ENCODE results near the gene P2RY12.
"Not testable (repeated sequence)": the region's sequence is repeated elsewhere in the genome, so short reads cannot be mapped to it uniquely, and the experiment has no call there.

P2RY12 gene

DNA sequence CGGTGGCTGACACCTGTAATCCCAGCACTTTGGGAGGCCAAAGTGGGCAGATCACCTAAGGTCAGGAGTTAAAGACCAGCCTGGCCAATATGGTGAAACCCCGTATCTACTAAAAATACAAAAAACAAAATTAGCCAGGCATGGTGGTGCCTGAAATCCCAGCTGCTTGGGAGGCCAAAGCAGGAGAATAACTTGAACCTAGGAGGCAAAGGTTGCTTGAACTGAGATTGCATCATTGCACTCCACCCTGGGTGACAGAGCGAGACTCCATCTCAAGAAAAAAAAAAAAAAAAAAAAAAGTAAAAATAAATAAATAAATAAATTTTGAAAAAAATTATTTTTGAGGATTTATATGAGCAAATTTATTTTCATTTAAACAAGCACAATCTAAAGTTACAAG is 7.6 kb upstream of the P2RY12 start:
- FAIRE-seq = not testable (repeated sequence)

DNA sequence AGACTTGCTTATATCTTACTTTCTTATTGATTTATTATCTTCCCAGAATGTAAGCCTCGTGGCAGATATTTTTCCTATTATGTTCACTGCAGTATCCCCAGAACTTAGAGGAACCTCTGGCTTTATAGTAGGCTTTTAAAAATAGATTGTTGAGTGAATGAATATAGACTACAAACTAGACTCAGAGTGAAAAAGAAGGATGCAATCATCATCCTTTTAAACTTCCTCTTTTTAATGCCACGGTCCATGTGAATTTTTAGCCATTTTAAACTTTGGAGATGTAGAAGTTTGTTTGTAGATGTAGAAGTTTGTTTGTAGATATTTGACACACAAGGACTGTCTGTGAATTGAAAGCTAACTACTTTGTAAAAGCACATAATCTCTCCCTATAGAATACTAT is 7.2 kb upstream of the P2RY12 start:
- no peak for FAIRE-seq

DNA sequence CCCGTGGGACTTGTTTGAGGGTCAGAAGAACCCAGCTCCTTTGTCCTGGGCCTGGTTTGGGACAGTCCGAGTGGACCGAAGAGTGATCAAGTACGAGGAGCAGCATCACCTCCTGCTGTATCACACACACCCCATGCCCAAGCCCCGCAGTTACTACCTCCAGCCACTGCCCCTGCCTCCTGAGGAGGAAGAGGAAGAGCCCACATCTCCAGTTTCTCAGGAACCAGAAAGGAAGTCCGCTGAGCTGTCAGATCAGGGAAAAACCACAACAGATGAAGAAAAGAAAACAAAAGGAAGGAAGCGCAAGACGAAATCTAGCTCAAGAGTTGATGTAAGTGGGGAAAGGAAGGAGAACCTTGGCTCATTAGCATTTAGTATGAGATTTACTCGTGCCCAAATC is 3.3 kb upstream of the P2RY12 start:
- FAIRE-seq = no peak

DNA sequence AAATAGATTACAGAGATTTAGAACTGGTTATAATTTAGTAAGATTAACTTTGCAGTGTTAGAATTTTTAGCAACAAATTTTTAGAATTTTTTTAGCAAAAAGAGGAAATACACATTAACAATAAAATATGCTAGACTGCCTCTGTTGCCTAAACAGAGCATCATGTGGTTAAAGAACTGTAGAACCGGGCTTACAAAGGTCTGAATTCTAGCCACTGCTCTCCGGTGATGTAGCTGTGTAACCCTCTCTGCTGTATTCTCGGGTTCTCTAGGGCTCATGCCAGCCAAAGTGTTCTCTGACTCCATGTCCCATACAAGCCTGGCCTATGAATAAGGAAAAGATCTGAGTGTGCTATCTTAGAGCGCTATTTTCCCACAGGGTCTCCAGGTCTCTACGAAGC is 2.9 kb upstream of the P2RY12 start:
- no peak for FAIRE-seq

DNA sequence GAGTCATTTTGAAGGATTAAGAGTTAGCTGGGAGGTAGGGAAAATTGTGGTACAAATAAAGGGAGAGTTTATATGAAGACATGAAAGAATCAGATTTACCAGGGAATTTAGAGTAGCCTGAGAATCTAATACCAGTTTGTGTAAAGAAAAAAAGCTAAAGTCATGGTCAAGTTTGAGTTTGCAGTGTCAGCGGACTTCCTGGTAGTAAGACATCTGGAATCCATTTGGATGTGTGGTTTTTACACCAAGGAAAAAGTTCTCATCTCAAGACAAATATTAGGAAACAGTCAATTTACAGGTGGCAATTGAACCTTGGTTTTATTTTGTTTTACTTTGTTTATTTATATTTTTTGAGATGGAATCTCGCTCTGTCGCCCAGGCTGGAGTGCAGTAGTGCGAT is 1.5 kb upstream of the P2RY12 start:
- no peak for FAIRE-seq

DNA sequence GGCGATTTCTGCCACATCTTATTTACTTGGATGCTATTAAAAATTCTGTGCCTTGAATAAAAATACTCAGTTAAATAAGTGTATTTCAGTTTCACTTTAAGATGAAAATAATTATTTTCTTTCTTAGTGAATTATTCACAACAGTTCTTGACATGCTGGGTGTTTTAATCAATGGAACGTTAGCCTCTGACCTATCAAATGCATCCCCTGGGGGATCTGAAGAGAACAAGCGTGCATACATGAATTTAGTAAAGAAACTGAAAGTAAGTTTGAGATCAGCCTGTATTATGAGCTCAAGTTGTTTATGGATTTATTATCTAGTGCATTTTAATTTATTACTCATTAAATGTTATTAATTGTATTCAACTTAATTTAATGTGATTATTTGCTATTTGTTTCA is 597 bp downstream of the P2RY12 start:
- no peak for FAIRE-seq

DNA sequence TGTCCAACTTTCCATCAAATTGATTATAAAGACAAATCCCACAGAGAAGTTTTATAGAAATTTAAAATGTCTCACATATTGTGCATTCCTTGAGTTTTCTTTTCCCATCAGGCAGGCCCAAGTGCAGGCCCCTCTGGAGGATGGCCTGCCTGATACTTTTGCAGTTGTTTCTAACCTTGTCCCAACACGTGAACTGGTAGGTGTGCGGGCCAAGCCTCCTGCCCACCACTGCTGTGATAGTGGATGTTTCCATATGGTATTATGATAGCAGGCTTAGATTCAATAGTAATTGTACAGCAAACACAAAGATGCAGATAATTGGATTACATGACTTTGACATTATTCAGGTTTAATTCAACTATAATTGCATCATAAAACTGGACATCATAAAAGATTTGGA is 1.4 kb downstream of the P2RY12 start:
- FAIRE-seq = no peak

DNA sequence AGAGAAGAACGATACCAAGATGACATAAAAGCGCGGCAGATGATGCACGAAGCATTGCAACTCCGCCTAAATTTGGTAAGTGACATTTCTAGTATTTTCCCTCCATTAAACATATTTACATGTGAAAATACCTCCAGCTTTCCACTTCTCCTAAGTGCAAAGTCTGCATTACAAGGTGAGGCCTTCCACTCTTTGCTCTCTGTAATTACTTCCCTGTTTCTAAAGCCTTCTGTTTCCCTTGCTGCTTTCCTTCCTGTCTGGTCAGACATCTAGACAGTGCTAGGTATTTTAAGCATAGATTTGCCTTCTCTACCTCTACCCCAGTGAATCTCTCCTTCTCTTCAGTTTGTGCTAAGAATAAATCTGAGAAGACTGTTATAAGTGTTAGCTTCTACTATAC is 1.9 kb downstream of the P2RY12 start:
- FAIRE-seq = no peak

DNA sequence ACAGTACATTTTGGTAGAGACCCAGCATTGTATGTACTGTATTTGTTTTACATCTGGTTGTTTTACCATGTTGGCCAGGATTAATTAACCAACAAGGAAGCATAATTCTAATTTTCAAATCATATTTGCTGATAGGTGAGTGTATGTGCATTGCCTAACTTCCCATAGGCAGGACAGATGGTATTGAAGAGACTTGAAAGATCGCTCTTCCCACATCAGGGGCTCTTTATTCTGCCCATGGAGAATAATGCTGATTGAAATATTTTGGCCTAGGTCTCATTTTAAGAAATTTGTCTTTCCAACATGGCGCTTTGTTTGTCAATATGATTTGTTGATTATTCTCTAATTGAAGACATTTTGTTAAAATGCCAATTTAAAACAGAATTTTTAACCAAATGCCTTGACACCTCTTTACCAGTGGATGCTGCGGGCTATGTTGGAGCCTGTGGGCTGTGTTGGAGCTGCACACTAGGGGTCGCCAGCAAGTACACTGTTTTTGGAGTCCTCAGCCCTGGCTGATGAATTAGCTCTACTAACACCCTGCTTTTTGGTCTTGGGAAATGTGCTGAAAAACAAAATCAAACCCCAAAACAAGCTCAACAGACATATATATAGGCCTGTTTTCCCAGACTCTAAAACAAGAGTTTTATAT is 5.3 kb downstream of the P2RY12 start:
- no peak for FAIRE-seq

DNA sequence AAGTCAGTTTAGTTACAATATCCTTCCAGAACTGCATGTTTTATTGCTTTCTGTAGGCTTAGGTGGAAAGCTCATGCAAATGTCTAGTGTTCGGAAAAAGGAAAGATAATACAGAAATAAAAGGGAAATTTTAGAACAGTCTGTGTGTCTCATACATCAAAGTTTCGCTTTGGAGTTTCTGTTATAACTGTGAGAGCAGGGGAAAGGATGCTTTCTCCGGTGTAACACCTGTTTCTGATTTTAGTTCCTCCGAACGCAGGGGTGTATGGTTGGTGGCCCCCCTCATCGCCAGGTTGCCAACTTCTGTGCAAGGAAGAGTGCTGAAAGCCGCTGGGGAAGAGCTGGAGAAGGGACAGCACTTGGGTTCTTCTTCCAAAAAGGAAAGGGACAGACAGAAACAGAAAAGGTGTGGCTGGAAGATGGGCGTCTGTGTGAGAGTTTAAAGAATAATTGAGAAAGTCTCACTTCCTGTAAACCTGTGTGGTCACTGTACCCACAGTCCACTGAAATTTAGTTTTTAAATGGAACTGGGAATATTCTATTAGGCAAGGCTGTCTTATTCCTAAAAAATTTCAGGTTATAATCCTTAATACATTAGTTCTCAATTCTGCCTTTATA is 6.7 kb downstream of the P2RY12 start:
- no peak for FAIRE-seq

DNA sequence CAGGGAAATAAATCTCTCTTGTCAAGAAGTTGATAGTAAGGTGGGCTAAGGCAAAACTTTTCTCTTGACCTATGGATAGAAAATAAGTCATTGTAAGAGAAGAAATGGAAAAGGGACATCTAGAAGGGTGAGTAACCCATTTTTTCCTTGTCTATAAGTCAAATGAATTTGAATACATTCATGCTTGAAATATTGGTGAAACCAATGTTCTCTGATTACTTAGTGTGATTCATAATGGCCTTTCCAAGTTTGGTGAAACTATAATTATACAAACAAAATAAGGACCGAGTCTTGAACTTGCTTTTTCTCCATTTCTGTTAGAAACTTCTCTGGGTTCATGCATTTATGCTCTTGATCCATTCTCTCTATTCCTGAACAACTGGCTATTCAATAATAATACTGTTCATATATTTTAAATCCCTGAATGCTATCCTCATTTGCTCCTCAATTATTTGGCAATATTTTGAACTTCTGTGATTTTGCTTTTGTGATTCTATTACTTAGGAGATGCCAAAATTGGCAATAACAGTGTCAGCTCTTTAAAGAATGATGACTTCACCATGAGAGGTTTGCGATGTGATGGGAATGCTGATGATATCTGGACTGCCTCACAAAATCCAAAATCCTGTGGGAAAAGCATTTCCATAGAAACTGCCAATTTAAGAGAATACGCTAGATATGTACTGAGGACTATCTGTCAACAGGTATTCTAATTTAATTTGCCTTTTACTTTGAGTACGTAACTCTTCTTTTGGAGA is 12.3 kb downstream of the P2RY12 start:
- no peak for FAIRE-seq

DNA sequence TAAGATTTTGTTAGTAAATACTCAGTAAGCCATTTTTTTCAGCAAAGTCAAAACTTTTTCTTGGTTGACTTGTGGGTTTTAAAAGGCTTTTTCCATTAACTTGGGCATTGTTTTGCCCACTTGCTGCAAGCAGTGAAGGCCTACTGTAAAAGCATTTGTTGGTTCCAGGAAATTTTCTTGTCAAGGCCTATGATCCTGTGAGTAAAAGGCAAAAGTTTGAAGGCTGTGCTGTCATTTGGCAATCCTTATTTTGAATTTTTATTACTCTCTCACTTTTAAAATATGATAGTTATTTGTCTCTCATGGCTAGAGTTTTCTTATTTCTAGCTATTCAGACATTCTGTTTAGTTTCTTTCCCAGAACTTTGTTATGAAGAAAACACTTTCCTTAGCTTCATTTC is 13.0 kb downstream of the P2RY12 start:
- no peak for FAIRE-seq

DNA sequence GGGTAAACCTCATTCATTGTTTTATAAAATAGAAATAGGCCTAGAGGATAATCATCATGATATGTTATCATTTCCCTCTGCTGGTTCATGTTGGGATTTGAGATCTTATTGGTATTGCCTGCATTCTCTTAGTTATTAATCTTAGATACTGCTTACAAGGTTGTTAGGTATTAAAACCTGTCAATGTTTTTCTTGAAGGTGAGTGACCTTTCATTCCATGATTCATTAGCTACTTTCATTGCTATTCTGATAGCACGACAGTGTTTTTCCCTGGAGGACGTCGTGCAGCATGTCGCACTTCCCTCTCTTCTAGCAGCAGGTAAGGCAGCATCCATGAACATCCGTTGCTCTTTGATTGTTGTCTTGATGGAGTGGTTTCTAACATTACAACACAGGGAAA is 17.1 kb downstream of the P2RY12 start:
- FAIRE-seq = no peak

DNA sequence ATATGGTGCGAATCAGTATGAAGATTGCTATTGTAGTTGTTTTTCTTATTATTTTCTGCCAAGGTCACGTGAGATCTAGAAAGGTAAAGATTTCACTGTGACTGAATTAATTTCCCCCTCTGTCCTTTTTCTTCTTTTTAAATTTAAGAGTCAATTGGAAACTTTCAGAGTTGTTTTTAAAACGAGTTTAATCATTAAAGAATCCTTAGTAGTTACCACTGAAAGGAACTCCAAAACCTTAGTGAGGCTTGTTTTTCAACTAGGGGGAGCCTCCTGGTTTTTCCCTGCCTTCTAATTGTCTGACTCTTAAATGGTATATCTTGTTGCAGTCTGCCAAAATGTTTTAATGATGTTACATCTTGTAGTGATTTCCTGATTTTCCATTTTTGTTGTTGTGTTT is 17.6 kb downstream of the P2RY12 start:
- no peak for FAIRE-seq

DNA sequence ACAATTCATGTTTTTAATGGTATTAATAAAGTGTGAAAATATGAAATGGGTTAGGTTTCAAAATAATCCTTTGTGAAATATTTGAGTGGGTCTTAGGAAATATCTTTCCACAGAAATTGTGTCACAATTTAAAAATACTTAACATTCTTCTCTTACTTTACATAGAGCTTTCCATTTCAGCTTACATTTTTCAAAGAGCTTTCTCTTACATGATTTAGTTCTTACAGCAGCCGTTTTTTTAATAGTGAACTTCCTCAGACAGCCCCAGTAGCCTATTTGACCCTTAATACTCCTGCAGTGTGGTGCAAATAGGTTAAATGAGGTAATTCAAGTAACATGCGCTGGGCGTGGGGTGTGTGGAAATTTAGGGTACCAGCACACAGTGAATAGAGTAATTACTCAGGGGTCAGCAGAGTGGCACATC is 21.8 kb downstream of the P2RY12 start:
- no peak for FAIRE-seq

DNA sequence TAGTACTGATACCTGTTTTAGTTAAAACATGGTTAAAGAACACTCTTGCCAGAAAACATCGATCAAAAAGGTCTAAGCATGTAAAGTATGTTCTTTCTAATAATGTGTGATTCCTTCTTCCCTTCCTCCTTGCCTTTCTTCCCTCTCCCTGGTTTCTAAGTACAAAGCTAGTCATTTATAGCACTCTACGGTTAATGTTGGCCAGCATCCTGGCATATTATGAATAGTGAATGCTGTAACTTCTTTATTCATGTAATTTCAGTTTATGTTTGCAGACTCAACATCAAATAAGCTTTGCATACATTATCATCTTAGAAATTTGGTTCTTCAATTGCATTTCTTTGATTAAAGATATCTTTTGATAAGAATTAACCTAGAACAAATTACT is 27.1 kb downstream of the P2RY12 start:
- FAIRE-seq = no peak

DNA sequence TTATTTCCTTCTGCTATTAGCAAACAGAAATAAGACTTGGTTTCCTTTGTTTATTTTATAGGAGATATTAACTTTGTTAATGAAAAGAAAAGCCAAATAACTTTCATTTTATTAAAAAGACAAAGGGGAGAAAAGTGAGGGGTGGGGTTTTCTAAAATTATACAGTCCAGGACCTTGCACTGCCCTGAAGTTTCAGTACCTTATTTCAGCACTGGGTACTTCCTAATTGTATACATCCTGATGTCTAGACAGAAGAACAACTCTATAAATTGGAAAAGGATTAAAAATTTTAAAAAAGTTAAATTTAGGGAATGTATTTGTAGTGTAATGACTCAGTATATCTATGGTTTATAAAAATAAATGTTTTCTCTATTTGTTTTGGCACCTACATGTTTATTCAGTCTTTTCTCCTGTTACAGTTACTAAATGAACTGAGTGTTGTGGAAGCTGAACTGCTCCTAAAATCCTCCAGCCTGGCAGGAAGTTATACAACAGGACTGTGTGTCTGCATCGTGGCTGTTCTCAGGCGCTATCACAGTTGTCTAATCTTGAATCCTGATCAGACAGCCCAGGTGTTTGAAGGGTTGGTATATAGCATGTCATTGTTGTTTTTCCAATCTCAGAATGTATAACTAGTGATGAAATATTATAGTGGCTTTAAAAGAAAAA is 27.6 kb downstream of the P2RY12 start:
- no peak for FAIRE-seq

DNA sequence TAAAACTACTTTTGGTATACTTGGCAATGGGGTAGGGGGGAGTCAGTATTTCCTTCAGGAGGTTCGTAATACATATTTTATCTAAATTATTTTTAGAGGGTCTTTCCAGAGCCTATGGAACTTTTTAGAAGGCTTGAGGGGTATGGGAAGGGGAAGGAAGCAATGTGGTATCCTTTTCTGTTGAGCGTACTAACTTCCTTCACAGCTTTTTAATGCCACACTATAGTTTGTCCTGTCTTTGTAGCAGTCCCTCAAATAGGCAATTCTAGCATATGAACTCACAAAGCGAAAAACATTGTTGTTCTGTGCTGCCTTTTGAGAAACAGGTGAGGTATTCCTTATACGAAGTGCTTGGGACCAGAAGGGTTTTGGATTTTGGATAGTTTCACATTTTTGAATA is 32.9 kb downstream of the P2RY12 start:
- FAIRE-seq = no peak

DNA sequence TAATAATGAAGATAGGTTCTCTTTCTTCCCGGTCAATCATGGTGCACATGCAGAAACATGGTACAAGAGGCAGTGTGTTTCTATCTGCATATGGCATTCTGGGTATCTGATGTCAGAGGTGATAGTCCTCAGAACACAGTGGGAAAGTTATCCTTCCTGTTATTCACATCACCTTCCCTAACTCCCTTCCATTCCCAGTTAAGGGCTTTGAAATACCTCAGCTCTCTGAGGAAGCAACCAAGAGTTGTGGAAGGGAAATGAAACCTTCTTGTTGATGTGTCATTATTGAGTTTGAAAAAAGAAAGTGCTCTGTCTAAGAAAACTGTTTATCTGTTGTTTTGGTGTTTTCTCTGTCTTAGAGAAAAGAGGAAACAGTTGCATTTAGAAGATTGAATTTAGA is 33.3 kb downstream of the P2RY12 start:
- FAIRE-seq = no peak

DNA sequence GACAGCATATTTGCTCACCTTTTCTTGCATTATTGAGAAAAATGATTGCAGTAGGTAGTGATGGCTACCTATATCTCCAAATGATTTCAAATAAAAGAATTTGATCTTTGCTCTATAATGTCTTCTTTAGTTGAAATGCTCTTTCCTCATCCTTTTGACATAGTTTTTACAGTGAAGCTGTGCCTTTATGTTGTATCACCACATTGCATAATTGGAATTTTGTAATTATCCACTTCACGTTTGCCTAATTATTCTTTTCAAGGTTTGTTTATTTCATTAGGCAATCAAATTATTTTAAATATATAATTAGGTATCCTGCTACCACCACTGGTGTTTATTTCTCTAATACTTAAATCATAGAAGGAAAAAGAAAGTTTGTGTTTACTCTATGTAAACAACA is 33.9 kb downstream of the P2RY12 start:
- no peak for FAIRE-seq

DNA sequence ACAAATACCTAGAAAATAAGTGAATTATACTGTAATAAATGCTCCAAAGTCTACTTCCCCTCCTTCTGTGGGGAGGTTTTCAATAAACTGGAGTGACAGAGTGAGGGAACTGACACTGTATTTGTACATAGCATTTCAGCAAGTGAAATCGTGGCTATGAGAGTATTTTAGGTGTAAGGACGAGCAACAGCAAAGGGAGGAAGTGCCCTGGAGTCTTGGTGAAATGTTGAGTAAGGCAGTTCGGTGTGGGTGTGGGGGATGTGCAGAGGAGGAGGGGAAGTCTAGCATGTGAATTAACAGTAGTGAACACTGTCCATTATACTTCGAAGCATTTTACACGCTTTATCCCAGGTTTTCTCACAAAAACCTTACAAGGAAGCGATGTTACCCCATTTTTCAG is 37.1 kb downstream of the P2RY12 start:
- FAIRE-seq = no peak

DNA sequence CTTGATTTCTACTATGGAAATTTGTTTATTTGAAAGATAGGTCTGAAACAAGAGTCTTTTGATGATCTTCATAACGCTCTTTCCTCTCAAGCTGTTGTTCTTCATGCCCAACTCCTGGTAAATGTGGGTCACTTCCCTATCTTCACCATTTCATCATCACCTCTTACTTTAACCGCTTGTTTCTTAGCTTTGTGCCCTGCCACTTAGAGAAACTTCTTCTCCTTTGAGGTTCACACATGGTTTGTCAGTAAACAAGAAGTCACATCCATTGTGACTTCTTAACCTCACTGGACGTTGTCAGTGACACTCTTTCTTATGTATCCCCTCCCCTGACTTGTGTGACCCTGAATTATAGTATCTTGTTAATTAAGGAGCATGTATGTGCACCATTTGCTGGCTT is 38.3 kb downstream of the P2RY12 start:
- no peak for FAIRE-seq

DNA sequence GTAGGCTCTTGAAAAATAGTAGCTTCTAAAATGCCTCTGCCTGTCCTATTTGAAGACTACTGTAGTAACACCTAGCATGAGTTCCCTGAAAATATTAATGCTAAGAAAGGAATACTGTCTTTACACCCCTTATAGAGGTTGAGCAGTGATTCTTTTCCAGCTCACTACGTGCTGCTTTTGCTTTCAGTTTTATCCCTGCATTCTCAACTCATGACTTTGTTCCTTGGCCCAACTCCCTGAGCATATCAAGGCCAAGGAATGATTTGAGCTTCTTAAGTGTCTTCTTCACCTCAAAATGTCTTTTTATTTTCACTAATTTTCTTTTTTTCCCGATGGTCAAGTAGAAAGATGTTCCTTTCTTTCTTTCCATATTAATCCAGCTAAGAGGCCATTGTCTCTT is 38.7 kb downstream of the P2RY12 start:
- no peak for FAIRE-seq

DNA sequence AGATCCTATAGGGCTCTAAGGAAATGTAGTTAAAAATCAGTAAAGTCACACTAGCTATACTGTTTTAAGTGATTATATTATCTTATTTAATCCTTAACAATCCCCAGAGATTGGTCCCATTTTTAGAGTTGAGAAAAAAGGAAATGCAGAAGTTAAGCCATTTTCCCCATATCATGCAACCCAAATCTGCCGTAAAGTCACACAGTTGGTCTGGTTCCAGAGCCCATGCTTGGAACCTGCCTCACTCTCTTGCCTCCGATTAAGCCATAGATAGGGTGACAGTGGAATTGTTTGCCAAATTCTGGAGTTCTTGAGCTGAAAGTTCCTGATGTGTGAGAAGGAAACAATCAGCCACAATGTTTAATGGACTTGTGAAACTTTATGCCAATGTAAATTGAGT is 52.9 kb downstream of the P2RY12 start:
- FAIRE-seq = no peak
